ENCODE measurements around the gene RFK.

The RFK gene

DNA sequence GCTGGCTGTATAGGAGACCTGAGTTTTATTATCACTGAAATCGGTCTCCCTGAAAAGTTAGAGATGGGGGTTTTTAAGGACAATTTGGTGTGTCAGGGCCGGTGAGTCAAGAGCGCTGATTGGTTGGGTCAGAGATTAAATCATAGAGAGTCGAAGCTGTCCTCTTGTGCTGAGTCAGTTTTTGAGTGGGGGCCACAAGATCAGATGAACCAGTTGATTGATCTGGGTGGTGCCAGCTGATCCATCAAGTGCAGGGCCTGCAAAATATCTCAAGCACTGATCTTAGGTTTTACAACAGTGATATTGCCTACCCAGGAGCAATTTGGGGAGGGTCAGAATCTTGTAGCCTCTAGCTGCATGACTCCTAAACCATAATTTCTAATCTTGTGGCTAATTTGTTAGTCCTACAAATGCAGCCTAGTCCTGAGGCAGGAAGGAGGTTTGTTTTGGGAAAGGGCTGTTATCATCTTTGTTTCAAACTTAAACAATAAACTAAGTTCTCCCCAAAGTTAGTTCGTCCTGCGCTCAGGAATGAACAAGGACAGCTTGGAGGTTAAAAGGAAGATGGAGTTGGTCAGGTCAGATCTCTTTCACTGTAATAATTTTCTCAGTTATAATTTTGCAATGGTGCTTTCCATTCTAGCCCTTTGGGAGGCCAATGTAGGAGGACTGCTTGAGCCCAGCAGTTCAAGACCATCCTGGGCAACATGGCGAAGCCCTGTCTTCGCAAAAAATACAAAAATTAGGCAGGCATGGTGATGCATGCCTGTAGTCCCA lies 31.6 kb upstream of the RFK start:
- no peaks in the 10 kb centered on the region for H3K9me2 ChIP-seq (replicated peaks; ENCODE audit: low read depth, low read length)
- H3K4me1 ChIP-seq (ENCODE audit: insufficient read depth, low read length, poor library complexity, severe bottlenecking), result peaks cover 5% of the 10 kb centered on the region
- no peaks in the 10 kb centered on the region for H4K20me1 ChIP-seq (ENCODE audit: insufficient read depth, low read length, poor library complexity, severe bottlenecking)
- H3K27me3 ChIP-seq (ENCODE audit: insufficient read depth, low read length, poor library complexity, severe bottlenecking), result no peaks in the 10 kb centered on the region
- no peaks in the 10 kb centered on the region for H3F3A ChIP-seq (ENCODE audit: low read depth)
- H3K4me2 ChIP-seq (ENCODE audit: low read depth, low read length, poor library complexity, severe bottlenecking), result no peak overlapping the region
- H3K9me3 ChIP-seq (ENCODE audit: insufficient read depth, low read depth, low read length), result no peaks in the 10 kb centered on the region
- H2AFZ ChIP-seq (ENCODE audit: low read length), result no peak overlapping the region
- H3K79me2 ChIP-seq (ENCODE audit: insufficient read depth, low read length), result no peaks in the 10 kb centered on the region
- H3K9ac ChIP-seq (ENCODE audit: low read depth, low read length, poor library complexity, severe bottlenecking), result no peak overlapping the region
- TF ChIP-seq CTCF (conservative IDR thresholded peaks at IDR 0.05; ENCODE audit: low read length) (no peak), EZH2phosphoT487 (IDR thresholded peaks at IDR 0.05; ENCODE audit: borderline replicate concordance) (no peak)
- H3K36me3 ChIP-seq (ENCODE audit: insufficient read depth, low read length), result no peaks in the 10 kb centered on the region
- H3K4me3 ChIP-seq (ENCODE audit: low read length, poor library complexity, severe bottlenecking), result no peak overlapping the region

GRCh38 chr9:76424491-76424890 lies 30.3 kb upstream of the RFK start:
- no peak overlapping the region for H2AFZ ChIP-seq (ENCODE audit: low read length)
- H3K4me3 ChIP-seq (ENCODE audit: low read length, poor library complexity, severe bottlenecking), result no peak overlapping the region
- TF ChIP-seq CTCF (conservative IDR thresholded peaks at IDR 0.05; ENCODE audit: low read length) (no peak), EZH2phosphoT487 (IDR thresholded peaks at IDR 0.05; ENCODE audit: borderline replicate concordance) (no peak)
- no peaks in the 10 kb centered on the region for H3K9me3 ChIP-seq (ENCODE audit: insufficient read depth, low read depth, low read length)
- H3K79me2 ChIP-seq (ENCODE audit: insufficient read depth, low read length), result no peaks in the 10 kb centered on the region
- H3K4me1 ChIP-seq (ENCODE audit: insufficient read depth, low read length, poor library complexity, severe bottlenecking), result peaks cover 5% of the 10 kb centered on the region
- no peak overlapping the region for H3K9ac ChIP-seq (ENCODE audit: low read depth, low read length, poor library complexity, severe bottlenecking)
- no peaks in the 10 kb centered on the region for H3K27me3 ChIP-seq (ENCODE audit: insufficient read depth, low read length, poor library complexity, severe bottlenecking)
- H3K36me3 ChIP-seq (ENCODE audit: insufficient read depth, low read length), result no peaks in the 10 kb centered on the region
- H3K9me2 ChIP-seq (replicated peaks; ENCODE audit: low read depth, low read length), result no peaks in the 10 kb centered on the region
- H4K20me1 ChIP-seq (ENCODE audit: insufficient read depth, low read length, poor library complexity, severe bottlenecking), result no peaks in the 10 kb centered on the region
- H3F3A ChIP-seq (ENCODE audit: low read depth), result no peaks in the 10 kb centered on the region
- no peak overlapping the region for H3K4me2 ChIP-seq (ENCODE audit: low read depth, low read length, poor library complexity, severe bottlenecking)

DNA sequence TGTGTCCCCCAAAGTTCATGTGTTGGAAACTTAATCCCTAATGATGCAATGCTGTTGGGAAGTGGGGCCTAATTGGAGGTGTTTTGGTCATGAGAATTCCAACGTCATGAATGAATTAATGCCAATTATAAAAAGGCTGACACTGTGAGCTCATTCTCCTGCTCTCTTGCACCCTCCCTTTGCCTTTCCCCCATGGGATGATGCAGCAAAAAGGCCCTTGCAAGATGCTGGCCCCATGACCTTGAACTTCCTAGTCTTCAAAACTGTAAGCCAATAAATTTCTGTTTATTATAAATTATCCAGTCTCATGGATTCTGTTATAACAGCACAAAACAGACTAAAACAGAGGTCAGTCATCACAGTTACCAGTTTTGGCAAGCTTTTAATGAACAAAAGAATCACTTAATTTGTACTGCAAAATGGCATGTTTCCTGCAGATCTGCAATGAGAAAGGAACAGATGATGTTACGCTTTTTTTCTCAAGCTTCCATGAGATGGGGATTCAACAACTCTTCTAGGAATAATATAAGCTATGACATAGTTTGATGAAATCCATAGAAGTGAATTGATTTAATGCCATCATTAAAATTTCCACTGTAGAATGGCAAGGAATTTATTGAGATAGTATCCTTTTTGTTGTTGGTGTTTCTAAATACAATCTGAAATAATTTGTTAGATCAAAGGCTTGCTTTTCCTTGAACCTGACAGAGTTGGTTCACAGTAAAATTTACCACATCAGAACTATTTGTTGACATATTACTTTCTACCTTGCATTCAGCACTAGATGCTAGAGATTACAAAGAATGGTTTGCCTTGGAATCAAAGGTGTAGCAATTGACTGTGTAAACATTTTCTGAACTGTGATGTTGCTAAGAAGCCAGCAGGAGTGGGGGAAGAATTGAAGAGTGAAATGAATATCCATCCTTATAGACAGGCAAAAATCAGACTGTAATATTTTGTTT lies 29.3 kb upstream of the RFK start:
- no peaks in the 10 kb centered on the region for H3K9me3 ChIP-seq (ENCODE audit: insufficient read depth, low read depth, low read length)
- TF ChIP-seq EZH2phosphoT487 (IDR thresholded peaks at IDR 0.05; ENCODE audit: borderline replicate concordance) (no peak), CTCF (conservative IDR thresholded peaks at IDR 0.05; ENCODE audit: low read length) (no peak)
- no peak overlapping the region for H3K4me3 ChIP-seq (ENCODE audit: low read length, poor library complexity, severe bottlenecking)
- H3F3A ChIP-seq (ENCODE audit: low read depth), result no peaks in the 10 kb centered on the region
- no peaks in the 10 kb centered on the region for H4K20me1 ChIP-seq (ENCODE audit: insufficient read depth, low read length, poor library complexity, severe bottlenecking)
- H3K27me3 ChIP-seq (ENCODE audit: insufficient read depth, low read length, poor library complexity, severe bottlenecking), result no peaks in the 10 kb centered on the region
- no peak overlapping the region for H3K4me2 ChIP-seq (ENCODE audit: low read depth, low read length, poor library complexity, severe bottlenecking)
- no peaks in the 10 kb centered on the region for H3K36me3 ChIP-seq (ENCODE audit: insufficient read depth, low read length)
- H3K9me2 ChIP-seq (replicated peaks; ENCODE audit: low read depth, low read length), result no peaks in the 10 kb centered on the region
- no peak overlapping the region for H3K9ac ChIP-seq (ENCODE audit: low read depth, low read length, poor library complexity, severe bottlenecking)
- H3K4me1 ChIP-seq (ENCODE audit: insufficient read depth, low read length, poor library complexity, severe bottlenecking), result peaks cover 5% of the 10 kb centered on the region
- no peaks in the 10 kb centered on the region for H3K79me2 ChIP-seq (ENCODE audit: insufficient read depth, low read length)
- peak overlapping the region; percentile 58 for H2AFZ ChIP-seq (ENCODE audit: low read length)
